Activated CD4-positive, alpha-beta T cell treated with anti-CD3 and anti-CD28 coated beads, Interleukin-2, amount 50 U/mL, for 24 hours (primary cell): Measurements from ENCODE around the gene CCDC178.
"Not testable (repeated sequence)": the region's sequence is repeated elsewhere in the genome, so short reads cannot be mapped to it uniquely, and the experiment has no call there.

Source experiments
- DNase-seq, 2 donors: peaks; one replicate each; pipeline ENCODE4 v3.0.0-alpha.2; 2020; ENCODE audit warnings: low read depth in 1 of 2, low spot score in 1 of 2

The CCDC178 gene

GRCh38 chr18:32998921-32999320 lies 441.6 kb downstream of the CCDC178 start:
- no peak for DNase-seq

- DNase-seq = no peak
These were observed 442.2 kb downstream of the CCDC178 start for GRCh38 chr18:32998285-32998684.

DNA sequence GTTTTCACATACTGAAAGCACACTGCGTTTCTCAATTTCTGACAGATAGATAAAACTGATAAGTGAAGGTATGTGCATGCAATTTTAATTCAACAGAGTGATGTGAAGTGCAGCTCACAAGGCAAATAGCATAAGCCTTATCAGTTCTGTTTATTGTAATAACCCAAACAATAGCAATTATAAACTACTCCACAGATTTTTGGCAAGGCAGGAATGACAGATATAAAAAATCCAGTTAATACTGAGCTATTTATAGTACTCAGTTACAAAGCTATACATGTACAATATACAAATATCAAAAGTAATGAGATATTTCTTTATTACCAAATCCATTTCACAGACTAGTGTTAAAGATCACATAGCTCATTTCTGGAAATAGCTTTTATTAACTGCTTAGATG lies 456.8 kb downstream of the CCDC178 start:
- no peak for DNase-seq

DNA sequence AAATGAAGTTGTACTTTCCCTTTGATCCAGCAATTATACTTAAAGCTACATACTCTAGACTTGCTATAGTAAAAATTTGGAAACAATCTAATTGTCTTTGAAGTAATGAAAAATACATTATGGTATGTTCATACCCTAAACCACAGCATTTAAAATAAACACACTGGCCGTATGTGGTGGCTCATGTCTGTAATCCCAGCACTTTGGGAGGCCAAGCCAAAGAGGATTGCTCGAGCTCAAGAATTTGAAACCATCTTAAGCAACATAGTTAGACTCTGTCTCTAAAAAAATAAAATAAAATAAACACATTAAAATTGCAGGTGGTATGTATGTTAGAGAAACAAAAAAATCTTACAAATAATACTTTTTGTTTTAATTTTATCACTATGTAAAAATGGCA lies 459.6 kb downstream of the CCDC178 start:
- no peak for DNase-seq

- DNase-seq = no peak
These were observed 465.0 kb downstream of the CCDC178 start for GRCh38 chr18:32975501-32975900.

DNA sequence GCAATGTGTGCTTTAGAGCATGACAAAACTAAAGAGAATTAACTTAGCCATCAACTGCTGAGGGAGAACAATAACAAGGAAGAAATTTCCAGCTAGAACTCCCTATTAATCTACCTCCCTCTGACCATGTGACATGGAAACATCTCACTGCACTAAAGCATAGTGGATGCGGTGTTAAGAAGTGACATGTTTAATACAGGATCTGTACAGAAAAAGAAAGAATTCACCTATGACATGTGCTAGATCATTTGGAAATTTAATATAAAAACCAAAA lies 465.4 kb downstream of the CCDC178 start:
- no peak for DNase-seq

- no peak for DNase-seq
These were observed 465.9 kb downstream of the CCDC178 start for GRCh38 chr18:32974421-32975162.

DNA sequence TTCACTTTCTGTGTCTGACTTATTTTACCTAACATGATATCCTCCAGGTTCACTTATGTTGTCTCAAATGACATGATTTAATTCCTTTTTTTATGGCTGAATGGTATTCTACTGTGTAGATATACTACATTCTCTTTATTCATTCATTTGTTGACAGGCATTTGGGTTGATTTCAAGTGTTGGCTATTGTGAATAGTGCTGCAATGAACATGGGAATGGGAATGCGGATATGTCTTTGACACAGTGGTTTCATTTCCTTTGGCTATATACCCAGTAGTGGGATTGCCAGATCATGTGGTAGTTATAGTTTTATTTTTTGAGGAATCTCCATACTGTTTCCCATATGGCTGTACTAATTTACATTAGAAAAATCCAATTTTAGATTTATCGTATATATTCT lies 472.3 kb downstream of the CCDC178 start:
- no peak for DNase-seq

DNA sequence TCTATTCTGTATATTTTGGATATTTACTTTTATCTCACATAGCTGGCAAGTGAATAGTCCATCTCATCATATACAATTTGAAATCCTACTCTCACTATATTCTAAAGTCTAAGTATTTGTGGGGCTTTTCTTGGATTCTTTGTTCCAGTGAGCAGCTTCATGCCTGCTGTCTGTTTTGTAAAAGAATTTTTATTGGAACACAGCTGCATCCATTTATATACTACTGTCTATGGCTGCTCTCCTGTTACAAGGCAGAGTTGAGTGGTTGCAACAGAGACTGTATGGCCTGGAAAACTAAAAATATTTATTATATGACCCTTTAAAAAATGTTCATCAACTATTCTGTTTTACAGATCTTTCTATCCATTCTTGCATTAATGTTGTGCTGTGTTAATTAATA lies 474.4 kb downstream of the CCDC178 start:
- no peak for DNase-seq

DNA sequence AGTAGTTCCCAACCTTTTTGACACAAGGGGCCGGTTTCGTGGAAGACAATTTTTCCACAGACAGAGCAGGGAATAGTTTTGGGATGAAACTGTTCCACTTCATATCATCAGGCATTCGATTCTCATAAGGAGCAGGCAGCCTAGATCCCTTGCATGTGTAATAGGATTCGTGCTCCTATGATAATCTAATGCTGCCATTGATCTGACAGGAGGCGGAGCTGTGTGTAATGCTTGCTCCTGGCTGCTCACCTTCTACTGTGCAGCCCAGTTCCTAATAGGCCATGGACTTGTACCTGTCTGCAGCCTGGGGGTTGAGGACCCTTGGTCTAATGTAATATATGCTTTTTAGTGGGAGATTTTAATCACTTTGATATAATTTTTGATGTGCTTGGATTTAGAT lies 479.0 kb downstream of the CCDC178 start:
- DNase-seq = no peak

DNA sequence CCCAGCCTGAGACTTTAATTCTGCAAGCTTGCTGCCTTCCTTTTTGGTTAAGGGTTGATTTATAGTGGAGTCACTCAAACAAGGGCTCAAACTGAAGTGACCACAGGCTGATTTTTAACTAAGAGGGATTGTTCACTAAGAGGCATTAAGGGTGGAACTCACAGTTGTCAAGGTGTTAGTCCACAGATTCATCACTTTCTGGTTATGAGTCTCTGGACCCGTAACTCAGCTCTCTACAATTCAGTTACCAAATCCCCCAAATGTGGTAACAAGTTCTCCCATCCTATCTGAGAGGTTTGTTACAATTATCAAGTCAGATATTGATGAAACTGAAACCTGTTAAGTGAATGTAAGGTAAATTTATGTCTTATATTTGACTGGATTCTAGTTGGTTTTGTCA lies 481.8 kb downstream of the CCDC178 start:
- no peak for DNase-seq

- DNase-seq = no peak
These were observed 483.8 kb downstream of the CCDC178 start for GRCh38 chr18:32956591-32957315.

GRCh38 chr18:32952318-32952717 lies 488.2 kb downstream of the CCDC178 start:
- DNase-seq = not testable (repeated sequence)

GRCh38 chr18:32937597-32937996 lies 502.9 kb downstream of the CCDC178 start:
- no peak for DNase-seq

DNA sequence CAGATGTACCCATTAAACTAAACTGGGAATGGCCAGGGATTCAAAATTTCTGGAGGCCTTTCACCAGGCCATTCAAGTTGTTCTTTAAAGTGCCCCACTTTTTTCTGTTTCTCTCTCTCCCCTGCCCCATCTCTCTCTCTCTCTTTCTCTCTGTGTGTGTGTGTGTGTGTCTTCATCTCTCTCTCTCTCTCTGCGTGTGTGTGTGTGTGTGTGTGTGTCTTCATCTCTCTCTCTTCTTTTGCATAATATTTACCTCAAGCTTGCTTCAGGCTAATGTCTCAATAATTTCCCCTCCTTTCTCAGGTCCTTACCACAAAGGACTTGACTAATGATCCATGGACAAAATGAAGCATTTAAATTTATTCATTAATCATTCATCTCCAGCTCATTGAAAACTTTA lies 503.5 kb downstream of the CCDC178 start:
- no peak for DNase-seq

DNA sequence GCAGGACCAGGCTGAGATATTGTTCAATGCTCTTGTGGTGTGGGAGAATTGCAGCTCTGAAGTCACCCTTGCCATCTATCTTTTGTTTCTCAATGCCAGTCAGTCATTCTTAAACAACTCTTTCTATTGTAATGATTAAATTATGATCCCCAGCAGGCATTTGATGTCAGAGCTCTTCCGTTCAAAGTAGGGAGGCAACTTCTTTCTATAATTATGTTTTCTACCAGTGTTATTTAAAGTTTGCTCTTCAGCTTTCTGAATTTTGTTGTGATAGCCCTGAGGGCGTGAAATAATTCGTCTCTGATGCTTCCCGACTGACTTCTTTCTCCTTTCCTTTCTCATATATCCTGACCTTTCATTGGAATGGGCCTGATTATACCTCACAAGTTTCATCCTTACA lies 506.3 kb downstream of the CCDC178 start:
- no peak for DNase-seq

GRCh38 chr18:32930695-32931301 lies 509.7 kb downstream of the CCDC178 start:
- no peak for DNase-seq

DNA sequence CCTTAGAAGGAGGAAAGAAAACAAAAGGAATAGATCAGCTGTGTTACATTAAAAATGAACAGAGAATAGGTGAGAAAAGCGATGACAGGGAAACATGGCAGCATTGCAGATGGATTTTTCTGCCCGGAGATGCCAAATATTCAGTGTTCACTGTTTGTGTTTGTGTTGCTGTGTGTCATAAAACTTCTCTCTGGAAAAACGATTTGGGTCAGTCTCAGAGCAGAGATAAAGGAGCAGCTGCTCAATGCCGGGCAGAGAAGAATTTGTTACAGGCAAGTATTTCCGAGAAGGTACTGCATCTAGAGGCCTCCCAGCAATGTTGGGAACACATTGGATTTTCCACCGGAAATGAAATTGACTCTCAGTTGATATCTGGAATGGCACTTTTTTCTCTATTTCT lies 511.3 kb downstream of the CCDC178 start:
- DNase-seq = no peak

- DNase-seq = no peak
These were observed 517.5 kb downstream of the CCDC178 start for GRCh38 chr18:32922951-32923430.

- DNase-seq = no peak
These were observed 519.4 kb downstream of the CCDC178 start for GRCh38 chr18:32920796-32921787.

- DNase-seq = no peak
These were observed 520.7 kb downstream of the CCDC178 start for GRCh38 chr18:32919799-32920198.
